OCI-LY1 (cell line): ENCODE measurements around the gene SNX14.

Experiments
- H2AFZ ChIP-seq: fragments of 200-600 bp; sonication (generic), shearing (Covaris generic); 2 replicates; pipeline ENCODE4 v1.6.0; 2014; ENCODE audit warnings: antibody characterized with exemption, mild to moderate bottlenecking, low read length
- H3F3A ChIP-seq: fragments of 200-600 bp; sonication (generic), shearing (Covaris generic); 2 replicates; pipeline ENCODE4 v1.6.0; 2014; ENCODE audit warnings: mild to moderate bottlenecking, antibody characterized with exemption, low read length, moderate library complexity; ENCODE audit not compliant: insufficient read depth
- H3K27ac ChIP-seq: fragments of 200-600 bp; sonication (generic); 2 replicates; pipeline ENCODE4 v1.5.1; 2014; ENCODE audit warnings: low read length, mixed run types, mild to moderate bottlenecking, low read depth; ENCODE audit not compliant: poor library complexity, severe bottlenecking
- H3K27me3 ChIP-seq: fragments of 200-600 bp; sonication (generic); 2 replicates; pipeline ENCODE4 v1.6.0; 2014; ENCODE audit warnings: antibody characterized with exemption, mild to moderate bottlenecking, low read length, moderate library complexity; ENCODE audit not compliant: insufficient read depth
- H3K36me3 ChIP-seq: fragments of 200-600 bp; sonication (generic); 2 replicates; pipeline ENCODE4 v1.6.1; 2014; ENCODE audit warnings: mild to moderate bottlenecking, antibody characterized with exemption, low read length, moderate library complexity, mixed read lengths; ENCODE audit not compliant: insufficient read depth
- H3K4me1 ChIP-seq: fragments of 200-600 bp; sonication (generic); 2 replicates; pipeline ENCODE4 v1.5.1; 2014; ENCODE audit warnings: mild to moderate bottlenecking, low read length, moderate library complexity; ENCODE audit not compliant: insufficient read depth, severe bottlenecking
- H3K4me2 ChIP-seq: fragments of 200-600 bp; sonication (generic), shearing (Covaris generic); 2 replicates; pipeline ENCODE4 v1.6.1; 2014; ENCODE audit warnings: low read length
- H3K4me3 ChIP-seq: fragments of 200-600 bp; sonication (generic); 2 replicates; pipeline ENCODE4 v1.5.1; 2014; ENCODE audit warnings: low read length, low read depth, mild to moderate bottlenecking, mixed read lengths; ENCODE audit not compliant: poor library complexity, severe bottlenecking
- H3K79me2 ChIP-seq: fragments of 200-600 bp; shearing (Covaris generic); 2 replicates; pipeline ENCODE4 v1.6.1; 2016; ENCODE audit warnings: mixed run types, low read length, mixed read lengths; ENCODE audit not compliant: insufficient read depth
- H3K9ac ChIP-seq: fragments of 200-600 bp; sonication (generic), shearing (Covaris generic); 2 replicates; pipeline ENCODE4 v1.6.1; 2014; ENCODE audit warnings: mild to moderate bottlenecking, low read length, mixed read lengths
- H3K9me2 ChIP-seq: fragments of 200-600 bp; sonication (generic), shearing (Covaris generic); 2 replicates; pipeline ENCODE4 v1.6.1; 2014; ENCODE audit warnings: low read depth, mild to moderate bottlenecking, low read length, mixed read lengths
- H3K9me3 ChIP-seq: fragments of 200-600 bp; shearing (Covaris generic); 2 replicates; pipeline ENCODE4 v1.6.1; 2014; ENCODE audit warnings: low read length, mixed read lengths
- H4K20me1 ChIP-seq: fragments of 200-600 bp; sonication (generic), shearing (Covaris generic); 2 replicates; pipeline ENCODE4 v1.6.0; 2016; ENCODE audit warnings: mild to moderate bottlenecking, low read length; ENCODE audit not compliant: insufficient read depth
- EZH2 ChIP-seq: fragments of 200-600 bp; sonication (generic), shearing (Covaris generic); IDR thresholded peaks from 2 replicates; pipeline ENCODE4 v1.8.0; 2017; ENCODE audit warnings: borderline replicate concordance, mixed run types, mild to moderate bottlenecking, antibody characterized with exemption, low read length, moderate library complexity, mixed read lengths
- TF ChIP-seq, protein P1 (sequence below): fragments of 200-600 bp; sonication (generic), shearing (Covaris generic); IDR thresholded peaks from 2 replicates; pipeline ENCODE4 v1.5.1; 2017; ENCODE audit warnings: mild to moderate bottlenecking, antibody characterized with exemption, low read length, moderate library complexity, mixed read lengths

The SNX14 gene

DNA sequence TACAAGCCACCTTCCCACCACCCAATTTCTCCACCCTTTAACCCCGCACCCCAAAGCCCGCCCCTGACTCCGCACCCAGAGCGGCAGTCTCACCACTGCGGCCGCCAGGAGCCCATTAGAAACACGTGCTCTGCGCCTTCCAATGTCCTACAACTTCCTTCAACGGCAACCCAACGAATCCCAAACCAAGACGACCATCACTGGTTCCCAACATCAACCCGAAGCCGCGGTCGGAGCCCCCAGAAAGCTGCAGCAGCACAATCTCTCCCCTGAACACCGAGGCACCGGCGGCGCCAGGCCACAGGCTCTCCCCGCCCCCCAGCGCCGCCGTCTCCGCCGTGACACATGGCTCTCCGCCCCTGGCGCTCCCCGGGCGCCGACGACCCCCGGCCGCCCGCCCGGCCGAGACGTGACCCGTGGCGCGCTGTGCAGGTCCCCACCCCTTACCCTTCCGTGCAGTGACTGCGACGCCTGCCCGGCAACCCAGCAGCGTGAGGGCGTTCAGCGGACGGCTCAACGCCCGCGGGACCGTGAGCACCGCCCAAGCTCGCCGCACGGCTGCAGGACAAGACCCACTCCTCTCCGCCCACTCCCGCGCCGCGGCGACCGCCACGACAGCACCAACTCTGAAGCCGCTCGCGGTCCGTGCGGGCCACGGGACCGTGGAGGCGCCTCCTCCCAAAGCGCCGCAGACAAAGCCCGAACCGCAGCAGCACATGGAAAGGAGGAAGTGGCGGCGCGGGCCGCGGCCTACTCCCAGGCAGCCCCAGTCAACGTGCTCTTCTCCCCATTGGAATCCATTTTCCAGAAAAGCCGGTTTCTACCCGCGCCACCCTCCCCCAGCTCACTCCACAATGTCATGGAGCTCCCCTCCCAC lies 48.5 kb upstream of the SNX14 start:
- Histone ChIP-seq H3K9me2 (no peaks in the 10 kb centered on the region), H3K4me3 (peak overlapping the region; percentile 95), H3K9me3 (no peaks in the 10 kb centered on the region), H3K27ac (peak overlapping the region; percentile 91), H3K79me2 (peaks cover 56% of the 10 kb centered on the region), H3F3A (0 out of 2 replicates have a peak, but pooled peaks cover 3% of the 10 kb centered on the region), H4K20me1 (no peaks in the 10 kb centered on the region; the same call in 1 of the 2 replicates), H3K9ac (peak overlapping the region; percentile 100), H3K4me1 (peaks cover 32% of the 10 kb centered on the region), H2AFZ (no peak overlapping the region), H3K27me3 (no peaks in the 10 kb centered on the region), H3K36me3 (peaks cover 56% of the 10 kb centered on the region), H3K4me2 (peak overlapping the region; percentile 81)
- TF ChIP-seq, protein P1, sequence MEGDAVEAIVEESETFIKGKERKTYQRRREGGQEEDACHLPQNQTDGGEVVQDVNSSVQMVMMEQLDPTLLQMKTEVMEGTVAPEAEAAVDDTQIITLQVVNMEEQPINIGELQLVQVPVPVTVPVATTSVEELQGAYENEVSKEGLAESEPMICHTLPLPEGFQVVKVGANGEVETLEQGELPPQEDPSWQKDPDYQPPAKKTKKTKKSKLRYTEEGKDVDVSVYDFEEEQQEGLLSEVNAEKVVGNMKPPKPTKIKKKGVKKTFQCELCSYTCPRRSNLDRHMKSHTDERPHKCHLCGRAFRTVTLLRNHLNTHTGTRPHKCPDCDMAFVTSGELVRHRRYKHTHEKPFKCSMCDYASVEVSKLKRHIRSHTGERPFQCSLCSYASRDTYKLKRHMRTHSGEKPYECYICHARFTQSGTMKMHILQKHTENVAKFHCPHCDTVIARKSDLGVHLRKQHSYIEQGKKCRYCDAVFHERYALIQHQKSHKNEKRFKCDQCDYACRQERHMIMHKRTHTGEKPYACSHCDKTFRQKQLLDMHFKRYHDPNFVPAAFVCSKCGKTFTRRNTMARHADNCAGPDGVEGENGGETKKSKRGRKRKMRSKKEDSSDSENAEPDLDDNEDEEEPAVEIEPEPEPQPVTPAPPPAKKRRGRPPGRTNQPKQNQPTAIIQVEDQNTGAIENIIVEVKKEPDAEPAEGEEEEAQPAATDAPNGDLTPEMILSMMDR: no peak
- TF ChIP-seq EZH2: no peak

DNA sequence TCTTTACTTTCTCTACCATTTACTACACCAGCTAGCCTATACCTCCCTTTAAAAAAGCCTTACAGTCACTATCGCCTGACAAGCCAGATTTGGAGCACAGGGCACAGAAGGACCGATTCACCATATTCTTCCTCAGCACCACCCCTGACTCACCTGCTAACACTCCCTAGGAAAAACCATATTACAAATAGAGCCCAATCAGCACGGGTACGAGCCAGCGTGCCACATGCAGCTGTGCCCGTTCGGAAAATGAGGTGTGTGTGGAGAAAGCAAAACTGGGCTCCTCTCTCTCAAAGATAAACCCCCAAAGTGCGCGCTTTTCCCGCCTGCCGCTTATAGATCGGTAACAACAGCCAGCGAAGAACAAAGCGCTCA lies 47.9 kb upstream of the SNX14 start:
- no peaks in the 10 kb centered on the region for H3K9me2 ChIP-seq
- H3F3A ChIP-seq: 0 out of 2 replicates have a peak, but pooled peaks cover 3% of the 10 kb centered on the region
- no peaks in the 10 kb centered on the region for H3K9me3 ChIP-seq
- H2AFZ ChIP-seq: no peak overlapping the region
- H3K4me3 ChIP-seq: peak overlapping the region; percentile 95
- peak overlapping the region; percentile 91 for H3K27ac ChIP-seq
- H3K36me3 ChIP-seq: peaks cover 62% of the 10 kb centered on the region
- no peaks in the 10 kb centered on the region; the same call in 1 of the 2 replicates for H4K20me1 ChIP-seq
- peaks cover 32% of the 10 kb centered on the region for H3K4me1 ChIP-seq
- H3K27me3 ChIP-seq: no peaks in the 10 kb centered on the region
- peak overlapping the region; percentile 100 for H3K9ac ChIP-seq
- TF ChIP-seq EZH2: no peak
- TF ChIP-seq, protein P1: no peak
- H3K79me2 ChIP-seq: peaks cover 62% of the 10 kb centered on the region
- peak overlapping the region; percentile 81 for H3K4me2 ChIP-seq

DNA sequence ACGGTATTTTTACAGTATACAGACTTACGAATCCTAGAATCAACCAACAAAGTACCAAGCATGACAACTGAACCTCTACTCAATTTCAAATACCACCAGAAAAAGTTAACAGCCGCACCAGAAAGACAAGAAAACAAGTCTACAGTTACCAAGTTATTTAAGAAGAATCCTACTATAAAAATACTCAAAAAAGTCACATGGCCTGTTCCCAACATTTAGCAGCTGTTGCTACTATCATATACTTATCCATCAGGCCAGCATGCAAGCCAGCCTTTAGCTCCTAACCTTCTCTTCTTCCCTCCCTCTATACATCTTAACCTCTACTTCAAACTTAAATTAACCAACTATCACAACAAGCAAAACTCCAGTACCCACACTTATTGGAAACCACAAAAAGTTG lies 47.2 kb upstream of the SNX14 start:
- H3K36me3 ChIP-seq: peaks cover 69% of the 10 kb centered on the region
- H3K79me2 ChIP-seq: peaks cover 69% of the 10 kb centered on the region
- peaks cover 32% of the 10 kb centered on the region for H3K4me1 ChIP-seq
- peak overlapping the region; percentile 81 for H3K4me2 ChIP-seq
- H3K4me3 ChIP-seq: peak overlapping the region; percentile 95
- peak overlapping the region; percentile 100 for H3K9ac ChIP-seq
- no peak for TF ChIP-seq EZH2
- TF ChIP-seq, protein P1: no peak
- H3F3A ChIP-seq: 0 out of 2 replicates have a peak, but pooled peaks cover 3% of the 10 kb centered on the region
- no peaks in the 10 kb centered on the region for H3K27me3 ChIP-seq
- no peaks in the 10 kb centered on the region for H3K9me2 ChIP-seq
- H3K9me3 ChIP-seq: no peaks in the 10 kb centered on the region
- no peak overlapping the region for H2AFZ ChIP-seq
- no peak overlapping the region for H3K27ac ChIP-seq
- no peaks in the 10 kb centered on the region; the same call in 1 of the 2 replicates for H4K20me1 ChIP-seq
